HG03558 (cell line): Measurements from ENCODE around the gene ARRB2.
A peak's percentile ranks its signal among the peaks of the same experiment; 100 is the strongest.
"Not testable (repeated sequence)": the region's sequence is repeated elsewhere in the genome, so short reads cannot be mapped to it uniquely, and the experiment has no call there.

Experiments
- ATAC-seq: cut with Tn5 transposase; IDR thresholded peaks from one replicate; pipeline ENCODE4 v1.9.1; 2021; ENCODE audit warnings: moderate number of reproducible peaks; ENCODE audit not compliant: unreplicated experiment; ENCODE audit errors: extremely low read depth

Gene ARRB2

DNA sequence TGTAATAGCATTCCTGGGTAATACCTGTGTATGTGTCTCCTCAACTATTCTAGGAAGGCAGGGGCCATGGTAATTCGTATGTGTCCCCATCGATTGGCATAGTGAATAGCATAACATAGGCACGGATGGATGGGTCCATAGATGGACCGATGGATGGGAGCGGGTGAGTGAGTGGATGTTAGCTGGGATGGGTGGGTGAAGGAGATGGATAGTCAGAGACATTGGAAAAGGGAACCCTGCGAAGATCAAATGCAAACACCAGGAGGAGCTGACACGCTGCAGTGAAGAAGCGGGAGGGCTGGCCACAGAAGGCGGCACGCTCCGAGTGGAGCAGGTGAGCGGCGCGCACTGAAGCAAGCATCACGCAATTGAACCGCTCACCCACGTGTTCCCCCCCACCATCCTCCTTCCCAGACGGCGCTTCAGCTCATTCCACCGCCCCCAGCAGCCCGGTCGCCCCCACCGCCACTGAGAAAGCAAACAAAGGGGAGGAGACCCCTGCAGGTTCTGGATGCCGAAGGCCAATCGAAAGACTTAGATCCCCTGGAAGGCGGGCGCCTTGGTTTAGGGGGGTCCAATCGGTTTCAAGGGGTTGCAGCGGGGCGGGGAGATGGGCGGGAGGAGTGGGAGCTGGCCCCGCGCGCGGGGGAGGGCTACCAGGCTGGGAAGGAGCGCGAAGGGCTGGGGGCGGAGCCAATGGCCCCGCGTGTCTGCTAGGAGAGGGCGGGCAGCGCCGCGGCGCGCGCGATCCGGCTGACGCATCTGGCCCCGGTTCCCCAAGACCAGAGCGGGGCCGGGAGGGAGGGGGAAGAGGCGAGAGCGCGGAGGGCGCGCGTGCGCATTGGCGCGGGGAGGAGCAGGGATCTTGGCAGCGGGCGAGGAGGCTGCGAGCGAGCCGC, at the start of gene ARRB2:
Gene ARRB2 (plus strand): TSS at position 839 of the 899 bp plus-strand sequence. CDS start 90 bp downstream, outside the sequence.
- ATAC-seq = peak; percentile 72

DNA sequence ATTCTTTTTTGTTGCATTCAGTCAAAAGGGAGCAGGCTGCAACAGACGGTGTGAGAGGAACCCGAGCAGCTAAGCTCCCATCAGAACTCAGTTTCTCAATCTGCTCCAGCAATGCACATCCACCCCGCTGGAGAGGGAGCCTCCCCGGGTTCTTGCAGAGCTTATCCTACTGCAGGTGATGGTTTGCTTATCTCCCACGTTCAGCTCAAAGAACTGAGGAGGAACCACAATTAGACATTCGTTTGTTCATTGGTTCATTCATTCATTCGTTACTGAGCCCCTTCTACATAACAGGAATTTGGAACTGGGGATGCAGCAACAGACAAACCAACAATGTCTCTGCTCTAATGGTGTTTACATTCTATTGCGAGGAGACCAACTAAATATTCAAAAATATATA, 46.7 kb upstream of the ARRB2 start:
- no peak for ATAC-seq

DNA sequence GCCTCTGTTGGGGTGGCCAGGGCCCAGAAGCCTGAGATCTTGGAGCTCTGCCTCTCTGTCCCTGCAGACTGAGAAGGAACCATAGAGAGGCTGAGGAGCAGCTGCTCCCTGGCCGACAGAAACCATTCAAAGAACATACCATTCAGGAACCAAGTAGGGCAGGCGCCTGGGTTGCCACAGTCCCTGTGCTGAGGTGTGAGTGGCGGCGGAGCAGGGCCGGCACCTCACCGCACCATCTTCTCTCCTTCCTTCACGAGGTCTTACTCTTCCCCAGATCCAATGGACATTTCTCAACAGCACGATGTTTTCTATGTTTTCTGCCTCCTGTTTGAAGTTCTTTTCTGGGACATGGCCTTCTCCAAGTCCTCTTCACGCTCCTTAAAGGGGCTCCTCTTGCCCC, 46.2 kb upstream of the ARRB2 start:
- no peak for ATAC-seq

DNA sequence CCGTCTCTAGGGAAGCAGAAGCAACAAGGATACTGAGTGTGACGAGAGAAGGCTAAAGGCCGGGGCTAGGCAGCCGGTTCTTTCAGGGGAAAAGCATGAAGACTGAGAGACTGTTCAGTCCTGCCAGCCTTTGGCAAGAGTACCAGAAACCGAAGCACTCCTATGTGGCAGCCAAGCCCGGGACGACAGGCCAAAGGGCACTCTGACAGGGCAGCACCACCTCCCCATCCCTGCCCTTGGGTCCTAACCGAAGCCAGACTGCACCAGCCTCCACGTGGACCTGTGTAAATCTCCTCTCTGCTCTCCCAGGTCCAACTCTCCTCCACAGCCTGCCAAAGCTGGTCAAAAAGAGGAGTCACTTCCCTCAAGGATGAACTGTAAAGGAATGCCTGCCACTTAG, 45.4 kb upstream of the ARRB2 start:
- ATAC-seq = no peak

DNA sequence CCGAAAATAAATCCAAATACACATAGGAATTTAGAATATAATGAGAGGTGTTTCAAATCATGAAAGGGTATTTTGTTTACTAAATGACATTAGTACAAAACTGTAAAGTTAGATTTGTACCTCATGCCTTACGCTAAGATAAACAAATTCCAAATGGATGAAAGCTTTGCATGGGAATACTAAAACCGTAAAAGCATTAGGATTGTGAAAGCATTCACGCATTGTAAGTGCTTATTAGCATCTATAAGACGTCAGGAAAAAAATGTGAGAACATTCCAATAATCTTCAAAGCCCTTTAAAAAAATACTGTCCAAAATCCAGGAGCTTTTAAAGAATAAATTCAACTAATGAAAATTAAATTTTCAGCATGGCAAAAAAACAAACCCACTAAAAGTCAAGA, 44.1 kb upstream of the ARRB2 start:
- no peak for ATAC-seq

DNA sequence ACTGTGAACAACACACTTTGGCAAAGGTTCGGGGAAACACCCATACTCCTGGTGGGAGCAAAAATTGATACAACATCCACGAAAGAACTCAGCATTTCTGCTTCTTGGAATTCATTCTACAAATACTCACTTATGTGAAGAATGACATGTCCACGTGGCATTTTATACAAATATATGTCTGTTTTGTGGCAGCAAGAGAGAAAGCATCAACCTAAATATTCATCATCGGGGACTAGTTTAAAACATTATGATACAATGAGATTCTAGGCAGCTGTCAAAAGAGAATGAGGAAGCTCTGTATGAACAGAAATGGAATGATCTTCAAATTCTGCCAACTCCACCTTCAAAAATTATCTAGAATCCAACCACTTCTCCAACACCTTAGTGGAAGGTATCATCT, 43.3 kb upstream of the ARRB2 start:
- no peak for ATAC-seq

DNA sequence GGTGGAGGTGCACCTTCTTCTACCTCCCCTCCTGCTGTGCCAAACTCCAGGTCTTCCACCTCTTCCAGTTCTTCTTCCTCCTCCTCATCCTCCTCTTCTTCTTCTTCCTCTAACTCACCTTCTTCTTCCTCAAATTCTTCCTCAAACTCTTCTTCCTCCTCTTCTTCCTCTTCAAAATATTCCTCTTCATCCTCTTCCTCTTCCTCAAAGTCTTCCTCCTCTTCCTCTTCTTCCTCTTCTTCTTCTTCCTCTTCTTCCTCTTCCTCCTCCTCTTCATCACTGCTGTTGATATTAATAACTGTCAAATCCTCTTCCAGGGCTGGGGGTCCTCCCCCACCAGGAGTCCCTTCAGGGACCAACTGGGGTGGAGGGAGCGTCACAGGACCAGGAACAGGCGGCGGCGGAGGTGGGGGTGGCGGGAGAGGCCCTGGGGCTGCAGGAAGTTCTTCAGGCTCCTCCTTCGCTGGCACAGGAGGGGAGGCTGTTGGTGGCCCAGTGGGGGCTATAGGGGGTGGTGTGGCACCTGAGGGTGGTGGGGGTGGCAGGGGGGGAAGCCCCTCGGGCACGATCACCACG, 38.3 kb upstream of the ARRB2 start:
- ATAC-seq = no peak

DNA sequence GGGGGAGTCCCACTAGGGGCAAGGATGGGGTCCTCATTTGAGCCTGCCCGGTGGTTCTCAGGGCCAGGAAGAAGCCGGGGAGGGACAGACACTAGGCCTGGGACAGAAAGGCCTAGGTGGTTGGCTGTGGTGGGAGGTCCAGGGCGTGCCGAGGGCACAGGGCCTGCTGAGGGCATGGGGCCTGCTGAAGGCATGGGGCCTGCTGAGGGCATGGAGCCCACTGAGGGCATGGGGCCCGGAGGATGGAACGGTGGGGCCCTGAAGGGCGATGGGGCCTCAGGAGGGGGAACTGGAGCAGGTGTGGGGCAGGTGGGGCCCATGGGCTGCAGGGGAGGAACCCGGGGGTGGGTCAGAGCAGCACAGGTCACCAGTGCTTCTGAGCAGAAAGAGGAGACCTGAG, 37.7 kb upstream of the ARRB2 start:
- no peak for ATAC-seq

DNA sequence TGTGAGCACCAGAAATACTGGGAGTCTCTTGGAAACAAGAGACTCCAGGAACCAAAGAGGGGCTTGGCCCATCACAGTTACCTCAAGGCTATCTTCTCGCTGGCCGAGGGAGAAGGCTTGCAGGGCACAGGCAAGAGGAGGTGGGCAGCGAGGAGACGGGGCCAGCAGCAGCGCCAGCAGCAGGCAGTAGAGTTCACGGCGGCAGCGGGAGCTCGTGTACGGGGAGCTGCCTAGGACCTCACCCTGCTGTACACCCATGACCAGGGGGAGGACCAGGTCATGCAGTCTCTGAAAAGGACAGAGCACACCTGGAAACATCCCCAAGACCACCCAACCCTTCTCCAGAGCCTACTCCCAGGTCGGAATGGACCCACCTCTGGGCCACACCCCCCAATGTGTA, 37.3 kb upstream of the ARRB2 start:
- ATAC-seq = no peak

DNA sequence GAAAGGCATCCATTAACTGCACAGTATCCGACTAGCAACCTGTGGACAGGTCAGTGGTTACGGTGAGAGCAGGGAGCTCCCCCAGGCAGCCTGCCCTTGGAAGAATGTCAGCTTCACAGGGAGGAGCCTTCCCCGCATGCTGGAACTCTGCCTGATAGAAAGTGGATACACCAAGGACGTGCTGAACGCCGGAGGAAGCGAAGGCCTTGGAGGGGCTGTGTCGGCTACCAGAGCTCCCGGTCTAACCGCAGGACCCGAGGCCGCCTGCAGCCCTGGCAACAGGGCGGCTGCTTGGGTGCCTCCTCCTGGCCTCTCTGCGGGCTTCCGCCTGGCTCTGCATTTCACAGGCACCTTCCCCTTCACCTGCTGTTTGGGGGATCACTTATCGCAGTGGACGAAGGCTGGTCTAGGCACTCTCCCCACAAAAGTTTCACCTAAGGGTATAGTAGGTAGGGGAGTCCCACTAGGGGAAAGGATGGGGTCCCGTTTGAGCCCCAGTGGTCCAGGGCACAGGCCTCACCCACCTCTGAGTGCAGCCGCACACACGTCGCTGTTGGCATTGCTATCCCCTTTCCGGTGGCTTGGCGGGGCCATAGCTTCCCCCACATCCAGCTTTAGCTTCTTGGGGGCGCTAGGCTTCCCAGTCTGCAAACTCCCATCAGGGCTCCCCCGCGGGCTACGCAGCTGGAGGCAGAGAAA, 36.3 kb upstream of the ARRB2 start:
- ATAC-seq = no peak

DNA sequence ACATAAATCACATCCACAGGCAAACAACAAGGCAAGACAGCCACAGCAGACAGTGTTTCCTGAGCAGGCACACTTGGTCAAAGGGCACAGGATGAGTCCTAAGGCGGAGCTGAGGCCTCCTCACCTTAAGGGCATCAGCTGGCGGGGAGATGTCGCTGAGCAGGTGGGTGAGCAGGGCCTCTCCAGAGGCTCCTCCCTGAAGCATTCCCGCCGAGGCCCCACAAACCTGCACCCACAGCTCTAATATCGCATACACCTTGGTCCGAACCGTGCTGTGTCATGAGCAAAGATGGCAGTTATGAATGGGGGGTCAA, 35.8 kb upstream of the ARRB2 start:
- no peak for ATAC-seq

DNA sequence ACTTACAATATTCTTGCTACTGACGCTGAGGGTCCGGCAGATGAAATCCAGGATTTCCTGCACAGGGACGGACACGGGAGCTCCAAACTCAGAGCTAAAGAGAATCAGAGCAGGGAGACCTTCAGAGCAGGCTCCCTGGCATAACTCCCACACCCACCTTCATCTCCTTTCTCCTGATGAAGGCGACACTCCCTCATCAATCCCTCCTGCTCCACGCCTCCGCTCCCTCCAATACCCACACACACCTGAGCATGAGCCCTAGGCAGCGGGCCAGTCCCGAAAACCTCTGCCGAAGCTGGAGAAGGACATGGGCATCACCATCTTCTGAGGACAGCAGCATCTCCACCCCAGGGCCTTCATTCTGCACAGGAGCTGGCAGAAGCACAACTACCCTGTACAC, 34.6 kb upstream of the ARRB2 start:
- ATAC-seq = no peak

DNA sequence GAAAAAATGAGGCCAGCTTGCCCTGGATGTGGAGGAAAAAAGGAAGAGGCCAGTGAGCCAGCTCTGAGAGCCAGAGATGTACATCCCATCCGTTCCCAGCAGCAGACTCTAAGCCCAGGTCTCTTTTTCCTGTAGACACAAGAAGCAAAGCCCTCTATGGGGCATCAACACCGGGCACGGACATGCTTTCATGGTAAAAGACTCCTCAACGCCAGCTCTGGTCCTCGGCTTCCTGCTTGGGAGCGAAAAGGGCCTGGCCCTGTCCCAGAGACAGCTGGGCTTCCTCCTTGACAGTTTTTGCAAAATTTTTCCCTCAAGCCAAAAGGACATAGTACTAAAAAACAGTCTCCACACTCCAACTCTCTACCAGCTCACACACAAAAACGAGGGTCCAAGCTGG, 33.6 kb upstream of the ARRB2 start:
- ATAC-seq = no peak

DNA sequence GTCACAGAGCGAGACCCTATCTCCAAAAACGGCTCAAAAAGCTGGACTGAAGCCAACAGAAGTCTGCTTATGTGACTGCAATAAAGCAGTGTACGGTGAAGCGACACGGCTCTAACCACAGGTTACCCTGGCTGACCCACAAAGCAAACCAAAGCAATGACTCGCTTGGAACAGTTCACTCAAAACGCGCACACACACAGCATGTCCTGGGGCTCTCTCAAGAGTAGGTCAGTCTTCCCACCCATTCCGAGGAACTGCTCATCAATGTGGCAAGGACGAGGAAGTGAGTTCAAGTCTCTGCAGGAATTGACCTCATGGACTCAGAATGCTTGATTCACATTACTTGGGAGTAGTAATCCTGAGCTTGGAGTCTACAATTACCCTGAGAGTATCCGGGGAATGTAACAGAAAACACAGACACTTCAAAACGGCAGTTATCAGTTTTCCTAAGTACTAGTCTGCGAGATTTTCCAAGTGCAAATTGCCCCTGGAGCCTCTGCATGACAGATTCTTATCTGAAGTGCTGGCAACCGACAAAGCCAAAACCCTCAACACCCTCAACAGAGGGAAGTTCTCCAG, 31.9 kb upstream of the ARRB2 start:
- ATAC-seq = no peak

DNA sequence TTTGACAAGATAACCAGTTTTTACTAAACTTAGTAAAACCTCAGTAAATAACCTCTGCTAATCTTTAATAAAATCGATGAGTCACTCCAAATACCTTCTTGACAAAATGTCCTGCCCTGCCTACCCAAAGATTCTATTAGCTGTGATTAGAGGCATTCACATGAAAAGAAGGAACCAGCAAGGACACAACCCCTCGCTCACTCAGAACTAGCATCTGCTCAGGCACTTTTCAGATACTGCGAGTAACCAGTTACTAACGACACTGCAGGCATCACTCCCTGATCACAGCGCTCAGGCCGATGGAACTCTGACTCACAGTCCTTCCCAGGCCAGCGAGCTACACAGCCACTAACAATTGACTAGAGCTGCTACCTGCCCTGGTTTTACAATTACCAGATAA, 30.8 kb upstream of the ARRB2 start:
- no peak for ATAC-seq

DNA sequence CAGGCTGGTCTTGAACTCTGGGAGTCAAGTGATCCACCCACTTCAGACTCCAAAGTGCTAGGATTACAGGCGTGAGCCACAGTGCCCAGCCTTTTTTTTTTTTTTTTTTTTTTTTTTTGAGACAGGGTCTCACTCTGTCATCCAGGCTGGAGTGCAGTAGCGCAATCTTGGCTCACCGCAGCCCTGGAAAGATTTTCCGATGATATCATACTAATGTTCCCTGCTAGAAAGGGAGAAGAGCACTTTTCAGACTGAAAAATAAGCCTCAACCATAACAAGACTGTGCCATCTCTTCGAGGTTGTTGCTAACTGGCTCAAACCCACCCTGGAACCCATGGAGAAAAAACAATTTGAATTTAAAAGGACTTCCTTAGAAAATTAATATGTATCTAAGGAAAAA, 26.7 kb upstream of the ARRB2 start:
- ATAC-seq = not testable (repeated sequence)

DNA sequence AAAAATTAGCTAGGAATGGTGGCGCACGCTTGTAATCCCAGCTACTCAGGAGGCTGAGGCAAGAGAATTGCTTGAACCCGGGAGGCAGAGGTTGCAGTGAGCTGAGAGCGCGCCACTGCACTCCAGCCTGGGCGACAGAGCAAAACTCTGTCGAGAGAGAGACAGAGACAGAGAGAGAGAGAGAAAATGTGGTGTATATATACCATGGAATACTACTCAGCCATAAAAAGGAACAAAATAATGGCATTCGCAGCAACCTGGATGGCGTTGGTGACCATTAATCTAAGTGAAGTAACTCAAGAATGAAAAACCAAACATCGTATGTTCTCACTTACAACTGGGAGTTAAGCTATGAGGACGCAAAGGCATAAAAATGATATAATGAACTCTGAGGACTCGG, 20.6 kb upstream of the ARRB2 start:
- not testable (repeated sequence) for ATAC-seq

DNA sequence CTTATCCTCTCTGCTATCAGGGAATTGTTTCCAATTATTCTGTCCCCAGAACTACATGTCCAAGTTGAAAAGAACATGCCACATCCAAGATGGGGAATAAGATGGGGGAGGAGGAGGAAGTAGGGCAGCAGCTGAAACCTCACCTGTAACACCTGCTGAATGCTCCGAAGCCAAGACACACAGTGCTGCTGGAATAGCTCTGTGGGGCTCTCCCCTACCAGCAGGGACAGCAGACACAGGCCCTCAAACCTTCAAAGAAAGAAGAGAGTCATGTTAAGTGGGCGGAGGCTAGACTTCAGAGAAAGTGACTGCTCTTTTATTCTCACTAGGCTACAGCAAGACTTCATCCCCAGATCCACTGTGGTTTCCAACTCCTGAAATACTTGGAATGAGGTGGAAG, 19.7 kb upstream of the ARRB2 start:
- ATAC-seq = no peak

DNA sequence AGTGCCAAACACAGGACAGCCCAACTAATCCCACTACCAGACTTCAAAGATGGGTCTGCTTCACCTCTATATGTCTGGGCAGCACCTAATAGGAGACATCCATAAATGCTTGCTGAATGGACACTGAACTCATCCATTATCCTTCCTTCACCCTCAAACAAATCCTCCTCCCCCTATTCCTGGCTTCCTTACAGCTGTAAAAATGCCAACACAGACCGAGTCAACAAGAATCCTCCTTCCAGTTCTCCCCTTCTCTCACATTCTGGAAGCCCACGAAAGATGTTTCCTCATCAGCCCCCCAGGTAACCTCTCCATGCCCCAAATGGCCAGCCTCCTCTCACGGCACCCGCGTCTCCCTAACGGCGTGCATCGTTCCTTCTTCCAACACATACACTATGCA, 18.7 kb upstream of the ARRB2 start:
- ATAC-seq = no peak

DNA sequence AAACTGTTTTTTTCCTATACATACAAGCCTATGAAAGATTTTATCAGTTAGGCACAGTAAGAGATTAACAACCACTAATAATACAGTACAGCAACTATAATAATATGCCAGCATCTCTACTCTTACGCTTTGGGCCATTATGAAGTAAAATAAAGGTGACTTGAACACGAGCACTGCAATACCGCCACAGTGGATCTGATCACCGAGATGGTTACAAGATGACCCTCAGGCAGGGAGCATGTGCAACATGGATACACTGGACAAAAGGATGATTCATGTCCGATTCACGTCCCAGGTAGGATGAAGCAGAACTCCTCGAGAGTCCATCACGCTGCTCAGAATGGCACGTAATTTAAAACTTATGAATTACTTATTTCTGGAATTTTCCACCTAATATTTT, 17.0 kb upstream of the ARRB2 start:
- ATAC-seq = no peak

DNA sequence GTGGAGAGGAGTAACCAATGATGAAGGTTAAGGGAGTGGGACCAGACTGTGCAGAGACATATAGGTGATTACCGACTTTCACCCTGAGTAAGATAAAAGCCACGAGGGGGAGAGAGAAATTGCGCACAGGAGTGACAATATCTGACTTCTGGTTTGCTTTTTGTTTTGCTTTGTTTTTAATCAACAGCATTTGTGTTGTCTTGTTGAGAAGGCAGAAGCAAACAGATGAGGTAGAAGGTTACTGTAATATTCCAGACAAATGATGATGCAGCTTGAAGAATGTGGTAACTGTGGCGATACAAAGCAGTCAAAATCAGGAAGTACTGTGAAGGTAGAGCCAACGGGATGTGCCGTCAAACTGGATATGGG, 14.0 kb upstream of the ARRB2 start:
- ATAC-seq = no peak
